Activated T-cell treated with anti-CD3 and anti-CD28 coated beads for 1 hour (primary cell): ENCODE data around the gene BDNF.
"Not testable (repeated sequence)": the region's sequence is repeated elsewhere in the genome, so short reads cannot be mapped to it uniquely, and the experiment has no call there.

ENCODE experiments used
- DNase-seq: peaks from one replicate; pipeline ENCODE4 v3.0.0-alpha.2; 2020; ENCODE audit warnings: low read depth

The BDNF gene

GRCh38 chr11:27665508-27666101 is 34.6 kb downstream of the BDNF start:
- DNase-seq, result not testable (repeated sequence)

DNA sequence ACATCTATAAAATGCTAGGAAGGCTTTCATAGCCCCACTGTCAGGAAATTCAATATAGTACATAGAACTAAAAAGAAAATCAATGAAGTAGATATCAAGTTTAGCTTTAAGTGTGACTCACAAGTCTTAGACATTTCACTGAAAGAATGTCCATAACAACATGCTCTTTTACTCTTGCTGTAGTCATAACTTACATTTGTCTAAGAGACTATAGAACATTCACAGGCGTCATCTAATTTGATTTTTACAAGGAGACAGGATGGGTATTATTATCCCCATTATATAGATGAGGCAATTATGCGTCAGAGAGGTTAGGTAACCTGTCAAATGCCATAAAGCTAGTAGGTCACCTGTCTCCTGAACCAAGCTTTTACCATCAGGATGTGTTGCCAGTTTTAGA is 36.9 kb downstream of the BDNF start:
- DNase-seq, result no peak

DNA sequence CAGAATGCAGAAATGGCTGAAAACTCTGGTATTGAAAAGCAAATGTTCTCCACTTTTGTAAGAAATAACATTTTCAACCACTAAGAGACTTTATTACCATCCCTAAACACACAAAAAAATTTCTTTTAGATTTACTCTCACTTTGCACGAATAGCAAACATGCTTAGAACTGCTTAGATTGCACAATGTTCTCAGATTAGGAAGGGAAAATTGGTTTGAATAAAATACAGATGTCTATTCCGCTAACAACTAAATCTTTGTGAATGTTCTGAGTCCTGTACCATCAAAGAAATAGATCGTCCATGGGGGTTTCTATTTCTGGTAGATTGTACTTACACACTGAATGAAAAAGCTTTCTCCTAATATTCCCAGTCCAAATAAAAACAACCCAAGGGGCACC is 40.1 kb downstream of the BDNF start:
- no peak for DNase-seq

DNA sequence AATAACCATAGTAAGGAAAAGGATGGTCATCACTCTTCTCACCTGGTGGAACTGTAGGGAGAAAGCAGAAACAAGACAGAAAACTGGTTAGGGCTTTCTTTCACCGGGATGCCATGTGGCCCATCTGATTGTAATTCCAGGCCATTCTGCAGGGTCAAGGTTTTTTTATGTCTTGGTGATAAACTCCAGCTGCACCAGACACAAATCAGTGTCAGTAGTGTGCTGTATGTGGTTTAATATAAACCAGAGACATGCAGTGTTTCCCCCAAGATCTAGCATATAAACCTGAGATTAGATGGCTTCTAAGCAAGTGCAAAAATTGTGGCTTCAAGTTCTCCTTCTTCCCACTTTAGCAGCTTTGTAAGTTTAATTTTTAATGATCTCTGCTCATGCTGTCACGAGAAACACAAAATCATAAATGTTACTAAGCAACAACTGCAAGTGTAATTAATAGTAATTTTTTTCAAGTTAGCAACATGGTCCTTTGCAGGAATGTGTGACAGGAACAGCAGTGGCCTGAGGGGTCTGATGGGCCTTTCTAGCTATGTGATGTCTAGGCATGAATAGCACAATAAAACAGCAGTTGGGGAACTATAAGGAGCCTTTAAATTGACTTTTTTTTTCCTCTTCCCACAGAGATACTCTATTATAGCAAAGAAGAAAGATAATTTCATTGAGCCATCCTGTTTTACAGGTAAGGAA is 41.6 kb downstream of the BDNF start:
- no peak for DNase-seq

DNA sequence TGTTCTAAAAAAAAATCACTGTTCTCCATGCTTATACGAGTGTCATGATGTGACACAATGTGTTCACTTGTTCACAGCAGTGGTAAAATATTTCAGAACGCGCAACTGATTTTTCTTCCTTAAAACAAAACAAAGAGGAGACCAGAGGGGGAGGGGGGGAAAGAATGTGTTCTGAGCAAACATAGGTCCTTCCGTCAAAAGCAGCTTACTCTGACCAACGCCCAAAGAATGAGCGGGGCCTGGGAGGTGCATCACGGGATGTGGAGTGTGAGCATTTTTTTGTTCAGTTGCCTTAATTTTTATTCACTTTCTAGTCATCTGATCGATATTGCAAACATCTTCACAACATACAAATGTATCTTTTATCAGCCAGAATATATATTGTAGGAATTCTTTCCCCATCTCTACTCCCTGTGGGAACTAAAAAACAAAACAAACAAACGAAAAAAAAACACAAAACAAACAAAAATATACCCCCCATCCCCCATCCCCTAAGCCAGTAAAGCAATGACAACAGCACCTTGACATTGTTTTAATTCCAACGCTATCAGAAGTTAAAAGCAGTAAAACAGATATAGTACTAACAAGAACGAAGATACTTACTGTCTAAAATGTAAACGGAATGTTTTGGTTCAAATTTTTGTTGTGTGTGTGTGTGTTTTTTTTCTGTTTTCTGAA is 43.3 kb downstream of the BDNF start:
- DNase-seq, result no peak

- DNase-seq, result no peak
Observed at GRCh38 chr11:27656320-27656719, 43.9 kb downstream of the BDNF start.

DNA sequence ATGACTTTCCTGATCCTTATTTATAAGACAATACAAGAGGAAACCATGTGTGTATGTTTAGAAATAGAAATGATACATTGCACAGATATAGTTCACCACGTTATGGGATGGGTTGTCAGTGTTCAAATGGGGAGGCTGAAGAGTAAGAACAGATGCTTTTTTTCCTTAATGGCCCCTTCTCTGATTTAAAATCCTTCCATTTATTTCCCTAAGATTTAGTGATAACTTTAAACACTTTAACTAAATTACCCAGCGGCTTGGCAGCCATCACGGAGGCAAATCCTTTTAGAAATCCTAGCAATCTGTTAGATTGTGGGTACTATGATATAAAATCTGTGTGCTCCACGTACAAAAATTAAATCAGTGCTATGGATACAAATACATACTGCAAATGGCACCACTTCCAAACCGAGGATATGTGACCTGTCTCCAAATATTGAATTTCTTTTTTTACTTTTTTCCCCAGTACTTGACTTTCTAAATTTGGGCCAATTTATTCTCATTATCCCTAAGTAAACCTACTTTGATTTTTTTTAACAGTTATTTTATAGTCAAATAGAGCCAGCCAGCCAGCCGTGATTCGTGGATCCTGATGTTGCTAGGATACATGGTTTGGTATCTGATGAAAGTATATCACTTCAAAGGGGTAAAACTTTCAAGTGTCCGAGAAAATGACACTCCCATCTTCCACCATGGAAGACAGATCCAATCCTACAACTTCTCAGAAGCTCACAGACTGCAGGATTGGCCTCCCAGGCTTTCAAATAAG is 46.1 kb downstream of the BDNF start:
- DNase-seq, result no peak

- no peak for DNase-seq
Observed at GRCh38 chr11:27651711-27652110, 48.5 kb downstream of the BDNF start.

DNA sequence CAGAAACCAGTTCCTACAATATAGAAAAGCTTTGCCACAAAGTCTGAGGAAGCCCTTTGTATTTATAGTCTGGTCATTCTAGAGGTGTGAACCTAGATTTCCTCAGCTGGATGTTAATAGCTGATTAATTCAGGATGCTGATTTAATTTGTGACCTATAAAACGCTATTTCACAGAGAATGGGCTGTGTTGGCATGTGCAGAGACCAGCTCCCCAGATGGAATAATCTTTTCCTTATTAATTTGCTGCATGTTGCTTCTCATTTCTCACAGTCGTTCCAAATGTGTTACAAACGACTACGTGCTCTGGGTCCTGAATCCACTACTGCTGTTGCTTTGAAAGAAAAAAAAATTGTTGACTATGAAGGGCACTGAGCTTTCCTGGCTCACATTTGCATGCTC is 49.3 kb downstream of the BDNF start:
- DNase-seq, result no peak

DNA sequence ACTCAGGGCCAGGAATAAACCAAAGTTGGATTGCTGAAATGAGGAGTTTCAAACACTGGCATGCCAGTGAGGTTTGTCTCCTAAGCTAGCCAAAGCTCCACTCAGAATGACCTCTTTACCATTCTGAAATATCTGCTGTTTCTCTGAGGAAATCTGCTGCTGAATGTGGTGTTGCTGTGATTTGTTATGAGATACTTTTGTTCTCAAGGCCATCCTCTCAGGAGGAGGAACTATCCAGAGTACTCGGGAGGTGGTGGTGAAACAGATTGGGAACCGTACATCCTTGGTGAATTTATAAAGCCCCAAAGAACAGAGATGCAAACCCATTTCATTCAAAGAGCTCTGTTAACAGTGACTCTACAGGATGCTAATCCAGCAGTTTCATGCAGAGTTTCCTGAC is 50.5 kb downstream of the BDNF start:
- no peak for DNase-seq

- no peak for DNase-seq
Observed at GRCh38 chr11:27648840-27649239, 51.4 kb downstream of the BDNF start.

- DNase-seq, result no peak
Observed at GRCh38 chr11:27646051-27646818, 54.0 kb downstream of the BDNF start.

- DNase-seq, result no peak
Observed at GRCh38 chr11:27642954-27643353, 57.3 kb downstream of the BDNF start.

GRCh38 chr11:27640954-27641353 is 59.3 kb downstream of the BDNF start:
- no peak for DNase-seq

- DNase-seq, result no peak
Observed at GRCh38 chr11:27635567-27636037, 64.7 kb downstream of the BDNF start.

- DNase-seq, result not testable (repeated sequence)
Observed at GRCh38 chr11:27634776-27635175, 65.5 kb downstream of the BDNF start.

DNA sequence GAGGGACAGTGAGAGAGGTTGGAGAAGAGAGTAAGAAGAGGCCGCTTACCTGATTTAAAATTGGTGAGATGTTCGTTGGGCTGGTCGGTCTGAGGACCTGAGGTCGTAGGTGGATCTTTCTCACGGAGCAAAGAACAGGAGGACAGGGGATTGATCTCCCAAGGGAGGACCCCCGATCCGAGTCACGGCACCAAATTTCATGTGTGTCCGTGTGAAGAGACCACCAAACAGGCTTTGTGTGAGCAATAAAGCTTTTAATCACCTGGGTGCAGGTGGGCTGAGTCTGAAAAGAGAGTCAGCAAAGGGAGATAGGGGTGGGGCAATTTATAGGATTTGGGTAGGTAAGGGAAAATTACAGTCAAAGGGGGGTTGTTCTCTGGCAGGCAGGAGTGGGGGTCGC is 66.0 kb downstream of the BDNF start:
- DNase-seq, result not testable (repeated sequence)

DNA sequence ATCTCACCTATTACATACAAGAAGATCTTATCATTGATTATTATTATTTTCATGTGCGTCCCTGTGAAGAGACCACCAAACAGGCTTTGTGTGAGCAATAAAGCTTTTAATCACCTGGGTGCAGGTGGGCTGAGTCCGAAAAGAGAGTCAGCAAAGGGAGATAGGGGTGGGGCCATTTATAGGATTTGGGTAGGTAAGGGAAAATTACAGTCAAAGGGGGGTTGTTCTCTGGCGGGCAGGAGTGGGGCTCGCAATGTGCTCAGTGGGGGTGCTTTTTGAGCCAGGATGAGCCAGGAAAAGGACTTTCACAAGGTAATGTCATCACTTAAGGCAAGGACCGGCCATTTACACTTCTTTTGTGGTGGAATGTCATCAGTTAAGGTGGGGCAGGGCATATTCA is 71.2 kb downstream of the BDNF start:
- not testable (repeated sequence) for DNase-seq

GRCh38 chr11:27627979-27628378 is 72.3 kb downstream of the BDNF start:
- DNase-seq, result no peak

GRCh38 chr11:27626938-27627586 is 73.2 kb downstream of the BDNF start:
- DNase-seq, result no peak

DNA sequence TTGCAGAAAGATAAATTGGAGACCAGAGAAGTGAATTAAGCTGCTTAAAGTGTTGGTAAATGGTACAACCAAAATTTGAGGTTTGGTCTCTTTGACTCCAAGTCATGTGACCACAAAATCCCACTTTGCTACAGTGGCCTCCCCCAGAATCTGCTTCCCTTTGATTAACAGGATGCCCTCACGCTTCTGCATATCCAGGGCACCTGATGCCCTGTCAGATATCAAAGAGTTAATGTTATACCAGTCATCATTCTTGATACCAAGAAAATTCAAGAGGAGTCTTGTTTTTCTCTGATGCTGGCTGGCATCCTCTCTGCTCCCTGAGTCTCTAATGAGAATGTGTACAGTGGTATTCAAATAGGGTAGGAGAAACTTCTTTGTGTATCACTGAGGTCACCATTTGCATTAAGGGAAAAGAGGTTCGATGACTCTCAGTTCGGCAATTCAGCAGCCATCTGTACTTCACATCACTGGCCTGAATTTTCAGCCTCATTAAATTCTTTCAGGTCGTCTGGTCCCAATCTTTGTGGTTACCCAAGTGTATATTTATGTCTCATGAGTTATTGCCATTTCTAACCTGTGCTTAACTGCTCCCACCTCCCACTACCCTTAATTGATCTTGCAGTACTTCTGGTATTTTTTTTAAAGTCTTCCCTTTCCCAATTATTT is 73.9 kb downstream of the BDNF start:
- no peak for DNase-seq
